GM12891 (cell line): ENCODE data around the gene KIFC3.

Experiments
- PAX5 ChIP-seq: IDR thresholded peaks from 2 replicates; pipeline ENCODE4 v1.6.1; 2011; ENCODE audit warnings: low read length, moderate library complexity, mild to moderate bottlenecking; ENCODE audit not compliant: insufficient read depth, severe bottlenecking
- POLR2A ChIP-seq: IDR thresholded peaks from 2 replicates; pipeline ENCODE4 v1.6.1; 2011; ENCODE audit warnings: low read depth, low read length, control low read depth
- POLR2AphosphoS5 ChIP-seq: IDR thresholded peaks from 2 replicates; pipeline ENCODE4 v1.6.1; 2011; ENCODE audit warnings: low read depth, low read length, control low read depth
- POU2F2 ChIP-seq: IDR thresholded peaks from 2 replicates; pipeline ENCODE4 v1.6.1; 2011; ENCODE audit warnings: low read depth, mild to moderate bottlenecking, control low read depth, low read length, moderate library complexity
- TAF1 ChIP-seq: IDR thresholded peaks from 2 replicates; pipeline ENCODE4 v1.6.1; 2011; ENCODE audit warnings: low read depth, low read length, control low read depth

GRCh38 chr16:57788951-57789350 lies 13.3 kb downstream of the KIFC3 start:
- TF ChIP-seq POLR2A: no peak
- no peak for TF ChIP-seq POLR2AphosphoS5
- no peak for TF ChIP-seq PAX5
- no peak for TF ChIP-seq TAF1
- TF ChIP-seq POU2F2: no peak
